Measurements from ENCODE around the gene TRPM1.

Gene TRPM1

GRCh38 chr15:31049111-31049510 lies 52.4 kb downstream of the TRPM1 start:
- Histone ChIP-seq H3K9me3 (no peaks in the 10 kb centered on the region), H3K27me3 (peaks cover 28% of the 10 kb centered on the region), H3K36me3 (no peaks in the 10 kb centered on the region), H3K4me3 (ENCODE audit: low read depth, low read length) (no peak overlapping the region), H3K4me1 (no peaks in the 10 kb centered on the region)
- no peak for DNase-seq
- TF ChIP-seq CTCF (IDR thresholded peaks at IDR 0.05; ENCODE audit: low read depth, low read length) = no peak

GRCh38 chr15:31047437-31047836 lies 54.1 kb downstream of the TRPM1 start:
- Histone ChIP-seq H3K27me3 (peaks cover 27% of the 10 kb centered on the region), H3K4me3 (ENCODE audit: low read depth, low read length) (no peak overlapping the region), H3K4me1 (no peaks in the 10 kb centered on the region), H3K36me3 (no peaks in the 10 kb centered on the region), H3K9me3 (no peaks in the 10 kb centered on the region)
- no peak for TF ChIP-seq CTCF (IDR thresholded peaks at IDR 0.05; ENCODE audit: low read depth, low read length)
- no peak for DNase-seq

GRCh38 chr15:31046759-31047359 lies 54.7 kb downstream of the TRPM1 start:
- Histone ChIP-seq H3K4me1 (no peaks in the 10 kb centered on the region), H3K27me3 (peaks cover 27% of the 10 kb centered on the region), H3K36me3 (no peaks in the 10 kb centered on the region), H3K4me3 (ENCODE audit: low read depth, low read length) (no peak overlapping the region), H3K9me3 (no peaks in the 10 kb centered on the region)
- no peak for TF ChIP-seq CTCF (IDR thresholded peaks at IDR 0.05; ENCODE audit: low read depth, low read length)
- no peak for DNase-seq

GRCh38 chr15:31045606-31046005 lies 55.9 kb downstream of the TRPM1 start:
- no peaks in the 10 kb centered on the region for H3K4me1 ChIP-seq
- no peak for DNase-seq
- TF ChIP-seq CTCF (IDR thresholded peaks at IDR 0.05; ENCODE audit: low read depth, low read length) = no peak
- no peaks in the 10 kb centered on the region for H3K9me3 ChIP-seq
- H3K27me3 ChIP-seq = peaks cover 30% of the 10 kb centered on the region
- H3K36me3 ChIP-seq = no peaks in the 10 kb centered on the region
- H3K4me3 ChIP-seq (ENCODE audit: low read depth, low read length) = no peak overlapping the region

GRCh38 chr15:31042751-31043150 lies 58.8 kb downstream of the TRPM1 start:
- no peaks in the 10 kb centered on the region for H3K36me3 ChIP-seq
- H3K9me3 ChIP-seq = no peaks in the 10 kb centered on the region
- no peak for TF ChIP-seq CTCF (IDR thresholded peaks at IDR 0.05; ENCODE audit: low read depth, low read length)
- H3K27me3 ChIP-seq = peaks cover 31% of the 10 kb centered on the region
- no peak overlapping the region for H3K4me3 ChIP-seq (ENCODE audit: low read depth, low read length)
- H3K4me1 ChIP-seq = no peaks in the 10 kb centered on the region
- DNase-seq = no peak

GRCh38 chr15:31041610-31042009 lies 59.9 kb downstream of the TRPM1 start:
- Histone ChIP-seq H3K4me1 (no peaks in the 10 kb centered on the region), H3K27me3 (peaks cover 31% of the 10 kb centered on the region), H3K9me3 (no peaks in the 10 kb centered on the region), H3K36me3 (no peaks in the 10 kb centered on the region), H3K4me3 (ENCODE audit: low read depth, low read length) (no peak overlapping the region)
- no peak for DNase-seq
- TF ChIP-seq CTCF (IDR thresholded peaks at IDR 0.05; ENCODE audit: low read depth, low read length) = no peak
